HG03571 (cell line): ENCODE measurements around the gene MTIF2.
"Not testable (repeated sequence)": the region's sequence is repeated elsewhere in the genome, so short reads cannot be mapped to it uniquely, and the experiment has no call there.

ENCODE experiments used
- ATAC-seq: cut with Tn5 transposase; IDR thresholded peaks from one replicate; pipeline ENCODE4 v1.9.1; 2021; ENCODE audit not compliant: unreplicated experiment

Gene MTIF2

GRCh38 chr2:55200416-55200815, 68.6 kb downstream of the MTIF2 start:
- no peak for ATAC-seq

- no peak for ATAC-seq
Measured at GRCh38 chr2:55196526-55196925, 72.5 kb downstream of the MTIF2 start.

GRCh38 chr2:55191888-55192287, 77.1 kb downstream of the MTIF2 start:
- not testable (repeated sequence) for ATAC-seq

- not testable (repeated sequence) for ATAC-seq
Measured at GRCh38 chr2:55186837-55187236, 82.2 kb downstream of the MTIF2 start.
